Osteoblast (primary cell): ENCODE data around the gene NXN. TPM values are rescaled to one million over a fixed set of nuclear protein-coding genes. Genes with fewer than 3 reads are reported as not detected.
"Not testable (repeated sequence)": the region's sequence is repeated elsewhere in the genome, so short reads cannot be mapped to it uniquely, and the experiment has no call there.

Experiments
- DNase-seq: peaks from one replicate; pipeline ENCODE4 v3.0.0; 2011; ENCODE audit warnings: low spot score, mixed read lengths; ENCODE audit not compliant: insufficient read length; ENCODE audit errors: missing footprints
- H2AFZ ChIP-seq: 2 replicates; pipeline ENCODE4 v1.6.0; 2011; ENCODE audit warnings: mild to moderate bottlenecking, low read length
- H3K27ac ChIP-seq: 2 replicates; pipeline ENCODE4 v1.5.1; 2011; ENCODE audit warnings: mild to moderate bottlenecking, low read depth, low read length, moderate library complexity
- H3K27me3 ChIP-seq: 2 replicates; pipeline ENCODE4 v1.6.0; 2012; ENCODE audit warnings: mild to moderate bottlenecking, control low read depth, inconsistent platforms, low read length, moderate library complexity; ENCODE audit not compliant: insufficient read depth
- H3K36me3 ChIP-seq: 2 replicates; pipeline ENCODE4 v1.5.1; 2011; ENCODE audit warnings: mild to moderate bottlenecking, low read length, control low read depth, moderate library complexity; ENCODE audit not compliant: insufficient read depth
- H3K4me1 ChIP-seq: 2 replicates; pipeline ENCODE4 v1.5.1; 2011; ENCODE audit warnings: mild to moderate bottlenecking, low read length, control low read depth, moderate library complexity; ENCODE audit not compliant: insufficient read depth
- H3K4me2 ChIP-seq: 2 replicates; pipeline ENCODE4 v1.6.0; 2011; ENCODE audit warnings: mild to moderate bottlenecking, low read length; ENCODE audit not compliant: insufficient read depth
- H3K4me3 ChIP-seq: fragments of 200-600 bp; sonication (generic); 3 replicates; pipeline ENCODE4 v1.5.1; 2012; ENCODE audit warnings: mild to moderate bottlenecking, low read length, inconsistent platforms; ENCODE audit not compliant: insufficient read depth
- H3K79me2 ChIP-seq: 2 replicates; pipeline ENCODE4 v1.6.0; 2012; ENCODE audit warnings: mild to moderate bottlenecking, low read length, control low read depth, inconsistent platforms; ENCODE audit not compliant: insufficient read depth
- H3K9me3 ChIP-seq: 2 replicates; pipeline ENCODE4 v1.5.1; 2011; ENCODE audit warnings: low read depth, low read length, control low read depth
- H4K20me1 ChIP-seq: 2 replicates; pipeline ENCODE4 v1.6.0; 2012; ENCODE audit warnings: mild to moderate bottlenecking, low read length, control low read depth; ENCODE audit not compliant: insufficient read depth
- total RNA-seq: library from RNA; depleted of rRNA; stranded (reverse); fragments of >200 nt; gene quantifications from 2 replicates; pipeline ENCODE4 v1.2.3, GENCODE V29; 2012
- TF ChIP-seq, protein P1 (sequence below): IDR thresholded peaks from 2 replicates; pipeline ENCODE4 v1.5.1; 2011; ENCODE audit warnings: mild to moderate bottlenecking, low read depth, low read length, moderate library complexity; ENCODE audit errors: extremely low read depth

The NXN gene
- total RNA-seq, 1 donor = 68.8 TPM

GRCh38 chr17:838486-838885, 141.1 kb downstream of the NXN start:
- Histone ChIP-seq H3K27ac (no peak overlapping the region), H3K4me1 (peaks cover 7% of the 10 kb centered on the region), H3K4me2 (no peak overlapping the region), H3K36me3 (no peaks in the 10 kb centered on the region), H4K20me1 (peaks cover 30% of the 10 kb centered on the region), H3K79me2 (no peaks in the 10 kb centered on the region), H3K4me3 (no peak overlapping the region), H3K9me3 (no peaks in the 10 kb centered on the region), H2AFZ (no peak overlapping the region), H3K27me3 (no peaks in the 10 kb centered on the region)
- DNase-seq = peak; percentile 56
- TF ChIP-seq, protein P1, sequence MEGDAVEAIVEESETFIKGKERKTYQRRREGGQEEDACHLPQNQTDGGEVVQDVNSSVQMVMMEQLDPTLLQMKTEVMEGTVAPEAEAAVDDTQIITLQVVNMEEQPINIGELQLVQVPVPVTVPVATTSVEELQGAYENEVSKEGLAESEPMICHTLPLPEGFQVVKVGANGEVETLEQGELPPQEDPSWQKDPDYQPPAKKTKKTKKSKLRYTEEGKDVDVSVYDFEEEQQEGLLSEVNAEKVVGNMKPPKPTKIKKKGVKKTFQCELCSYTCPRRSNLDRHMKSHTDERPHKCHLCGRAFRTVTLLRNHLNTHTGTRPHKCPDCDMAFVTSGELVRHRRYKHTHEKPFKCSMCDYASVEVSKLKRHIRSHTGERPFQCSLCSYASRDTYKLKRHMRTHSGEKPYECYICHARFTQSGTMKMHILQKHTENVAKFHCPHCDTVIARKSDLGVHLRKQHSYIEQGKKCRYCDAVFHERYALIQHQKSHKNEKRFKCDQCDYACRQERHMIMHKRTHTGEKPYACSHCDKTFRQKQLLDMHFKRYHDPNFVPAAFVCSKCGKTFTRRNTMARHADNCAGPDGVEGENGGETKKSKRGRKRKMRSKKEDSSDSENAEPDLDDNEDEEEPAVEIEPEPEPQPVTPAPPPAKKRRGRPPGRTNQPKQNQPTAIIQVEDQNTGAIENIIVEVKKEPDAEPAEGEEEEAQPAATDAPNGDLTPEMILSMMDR = no peak

- Histone ChIP-seq H3K4me1 (peaks cover 7% of the 10 kb centered on the region), H2AFZ (no peak overlapping the region), H4K20me1 (peaks cover 16% of the 10 kb centered on the region), H3K9me3 (no peaks in the 10 kb centered on the region), H3K36me3 (no peaks in the 10 kb centered on the region), H3K79me2 (no peaks in the 10 kb centered on the region), H3K4me3 (no peak overlapping the region), H3K4me2 (peak overlapping the region; percentile 3), H3K27ac (peak overlapping the region; percentile 75), H3K27me3 (no peaks in the 10 kb centered on the region)
- DNase-seq = peak; percentile 92
- TF ChIP-seq, protein P1 = no peak
Measured at GRCh38 chr17:836151-836550, 143.4 kb downstream of the NXN start.

GRCh38 chr17:835721-836120, 143.9 kb downstream of the NXN start:
- H3K9me3 ChIP-seq, H3K27me3 ChIP-seq, H3K36me3 ChIP-seq, H3K4me1 ChIP-seq, H2AFZ ChIP-seq, H3K79me2 ChIP-seq, H3K4me3 ChIP-seq, DNase-seq: not testable (repeated sequence)
- Histone ChIP-seq H3K4me2 (peak overlapping the region; percentile 3), H3K27ac (peak overlapping the region; percentile 82), H4K20me1 (peaks cover 12% of the 10 kb centered on the region)

- Histone ChIP-seq H3K4me1 (peaks cover 7% of the 10 kb centered on the region), H3K36me3 (no peaks in the 10 kb centered on the region), H3K27ac (peak overlapping the region; percentile 82), H3K79me2 (no peaks in the 10 kb centered on the region), H3K27me3 (no peaks in the 10 kb centered on the region), H4K20me1 (peaks cover 10% of the 10 kb centered on the region), H2AFZ (no peak overlapping the region), H3K4me2 (no peak overlapping the region), H3K9me3 (no peaks in the 10 kb centered on the region), H3K4me3 (no peak overlapping the region)
- TF ChIP-seq, protein P1 = no peak
- DNase-seq = peak; percentile 97
Measured at GRCh38 chr17:835263-835662, 144.3 kb downstream of the NXN start.
